SW480 (cell line): ENCODE measurements around the gene GOLPH3L.
"Not testable (repeated sequence)": the region's sequence is repeated elsewhere in the genome, so short reads cannot be mapped to it uniquely, and the experiment has no call there.

Source experiments
- DNase-seq: peaks from one replicate; pipeline ENCODE4 v3.0.0-alpha.2; 2016; ENCODE audit warnings: low spot score

Gene GOLPH3L

GRCh38 chr1:150657064-150657463, 39.9 kb downstream of the GOLPH3L start:
- not testable (repeated sequence) for DNase-seq

- DNase-seq = not testable (repeated sequence)
Observed at GRCh38 chr1:150654635-150655034, 42.3 kb downstream of the GOLPH3L start.

- DNase-seq = no peak
Observed at GRCh38 chr1:150650193-150650592, 46.8 kb downstream of the GOLPH3L start.

- DNase-seq = no peak
Observed at GRCh38 chr1:150649441-150650075, 47.4 kb downstream of the GOLPH3L start.

- DNase-seq = no peak
Observed at GRCh38 chr1:150642296-150642695, 54.7 kb downstream of the GOLPH3L start.

GRCh38 chr1:150641126-150641815, 55.7 kb downstream of the GOLPH3L start:
- DNase-seq = not testable (repeated sequence)

GRCh38 chr1:150638430-150638829, 58.5 kb downstream of the GOLPH3L start:
- DNase-seq = not testable (repeated sequence)

GRCh38 chr1:150634839-150635622, 61.9 kb downstream of the GOLPH3L start:
- DNase-seq = not testable (repeated sequence)

GRCh38 chr1:150629115-150629928, 67.6 kb downstream of the GOLPH3L start, which contains the start of gene ENSA:
Gene ENSA, minus strand, starts transcription at chr1:150629612. Its CDS starts 142 bp downstream, at chr1:150629470.
- DNase-seq = peak; percentile 99

GRCh38 chr1:150628766-150629114, 68.2 kb downstream of the GOLPH3L start:
- no peak for DNase-seq

GRCh38 chr1:150627826-150628410, 69.0 kb downstream of the GOLPH3L start:
- no peak for DNase-seq

- DNase-seq = no peak
Observed at GRCh38 chr1:150626150-150626549, 70.8 kb downstream of the GOLPH3L start.

- not testable (repeated sequence) for DNase-seq
Observed at GRCh38 chr1:150624546-150624945, 72.4 kb downstream of the GOLPH3L start.

- DNase-seq = not testable (repeated sequence)
Observed at GRCh38 chr1:150624134-150624533, 72.8 kb downstream of the GOLPH3L start.

- DNase-seq = no peak
Observed at GRCh38 chr1:150622303-150622975, 74.5 kb downstream of the GOLPH3L start.

- peak; percentile 23 for DNase-seq
Observed at GRCh38 chr1:150621497-150622302, 75.3 kb downstream of the GOLPH3L start.

GRCh38 chr1:150620919-150621318, 76.0 kb downstream of the GOLPH3L start:
- DNase-seq = no peak

- peak; percentile 58 for DNase-seq
Observed at GRCh38 chr1:150619576-150620509, 77.1 kb downstream of the GOLPH3L start.
